Measurements from ENCODE around the gene USP6NL. TPM values are rescaled to one million over a fixed set of nuclear protein-coding genes. Genes with fewer than 3 reads are reported as not detected.
A peak's percentile ranks its signal among the peaks of the same experiment; 100 is the strongest.
"Not testable (repeated sequence)": the region's sequence is repeated elsewhere in the genome, so short reads cannot be mapped to it uniquely, and the experiment has no call there.

The USP6NL gene
- total RNA-seq, 1 experiment from 2014 or later: 10.2 TPM

DNA sequence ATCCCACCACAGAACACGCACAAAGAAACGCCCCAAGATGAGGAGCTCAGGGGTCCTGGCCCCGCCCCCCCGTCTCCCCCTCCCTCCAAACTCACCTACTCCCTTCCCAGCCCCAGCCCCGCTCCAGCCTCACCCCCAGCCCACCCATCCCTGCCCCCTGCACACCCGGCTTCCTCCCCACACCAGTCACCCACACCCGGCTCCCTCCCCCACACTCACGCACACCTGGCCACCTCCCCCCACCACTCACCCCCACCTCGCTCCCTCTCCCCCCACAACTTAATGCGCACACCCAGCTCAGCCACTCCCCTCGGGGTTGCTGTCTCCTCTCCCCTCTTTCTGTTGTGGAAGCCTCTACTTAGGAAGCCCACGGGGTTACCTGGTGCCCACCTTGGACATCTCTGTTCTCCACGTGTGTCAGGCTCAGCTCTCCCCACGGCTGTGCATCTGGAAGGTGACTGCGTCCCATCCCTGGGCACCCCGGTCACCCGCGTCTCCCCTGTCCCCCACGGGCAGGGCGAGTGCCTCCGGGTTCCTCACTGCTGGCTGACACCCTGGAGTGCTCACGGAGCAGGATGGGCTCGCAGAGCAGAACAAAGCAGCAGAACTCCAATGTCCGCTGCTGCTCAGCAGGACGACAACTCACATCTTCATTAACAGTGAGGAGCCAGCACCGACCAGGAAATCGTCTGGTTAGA lies 166.8 kb downstream of the USP6NL start:
- no peak for DNase-seq (ENCODE audit: low read depth)

DNA sequence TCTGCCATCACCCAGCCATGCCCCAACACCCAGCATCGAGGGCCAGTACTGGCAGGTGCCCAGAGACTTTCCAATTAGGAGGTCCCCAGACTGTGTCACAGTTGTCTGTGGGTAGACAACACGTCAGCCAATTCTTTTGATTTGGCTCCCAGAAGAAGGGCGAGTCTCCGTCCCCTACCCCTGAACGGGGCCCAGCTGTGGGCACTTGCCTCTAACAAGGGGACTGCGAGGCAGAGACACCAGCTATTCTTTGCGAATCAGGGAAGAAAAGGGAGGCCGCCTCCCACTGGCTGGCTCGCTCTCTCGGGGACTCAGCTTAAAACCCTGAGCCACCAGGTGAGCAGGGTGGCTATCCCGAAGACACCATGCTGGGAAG lies 167.3 kb downstream of the USP6NL start:
- DNase-seq (ENCODE audit: low read depth): no peak

DNA sequence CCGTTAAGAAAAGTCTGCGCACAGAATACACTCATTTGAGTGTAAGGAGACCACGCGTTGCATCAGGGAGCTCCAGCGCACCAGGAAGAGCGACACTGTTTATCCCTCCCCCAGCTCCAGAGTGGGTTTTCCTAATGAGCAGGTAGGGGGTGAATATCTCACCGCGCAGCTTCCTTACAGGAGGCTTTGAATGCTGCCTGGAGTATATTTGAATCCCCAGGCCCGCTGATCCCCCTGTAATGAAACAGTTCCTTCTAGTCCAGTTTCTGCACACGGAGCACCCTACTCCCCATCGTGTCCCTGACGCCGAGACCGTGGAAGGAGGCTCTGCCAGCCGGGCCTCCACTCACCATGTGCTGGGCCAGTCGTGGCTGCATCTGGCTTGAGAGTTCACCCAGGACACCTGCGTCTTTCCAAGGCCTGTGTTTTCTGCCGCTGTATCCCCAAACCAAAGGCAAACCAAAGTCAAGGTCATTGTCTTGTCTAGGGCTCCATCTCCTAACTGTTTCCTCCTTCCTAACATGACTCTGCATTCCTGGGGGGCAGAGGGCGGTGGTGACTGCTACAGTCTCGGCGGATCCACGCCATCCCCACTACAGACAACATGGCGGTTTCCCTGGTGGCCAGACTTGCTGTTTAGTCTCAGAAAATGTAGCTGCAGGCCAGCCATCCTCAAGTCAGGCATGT lies 167.8 kb downstream of the USP6NL start:
- DNase-seq (ENCODE audit: low read depth): no peak

DNA sequence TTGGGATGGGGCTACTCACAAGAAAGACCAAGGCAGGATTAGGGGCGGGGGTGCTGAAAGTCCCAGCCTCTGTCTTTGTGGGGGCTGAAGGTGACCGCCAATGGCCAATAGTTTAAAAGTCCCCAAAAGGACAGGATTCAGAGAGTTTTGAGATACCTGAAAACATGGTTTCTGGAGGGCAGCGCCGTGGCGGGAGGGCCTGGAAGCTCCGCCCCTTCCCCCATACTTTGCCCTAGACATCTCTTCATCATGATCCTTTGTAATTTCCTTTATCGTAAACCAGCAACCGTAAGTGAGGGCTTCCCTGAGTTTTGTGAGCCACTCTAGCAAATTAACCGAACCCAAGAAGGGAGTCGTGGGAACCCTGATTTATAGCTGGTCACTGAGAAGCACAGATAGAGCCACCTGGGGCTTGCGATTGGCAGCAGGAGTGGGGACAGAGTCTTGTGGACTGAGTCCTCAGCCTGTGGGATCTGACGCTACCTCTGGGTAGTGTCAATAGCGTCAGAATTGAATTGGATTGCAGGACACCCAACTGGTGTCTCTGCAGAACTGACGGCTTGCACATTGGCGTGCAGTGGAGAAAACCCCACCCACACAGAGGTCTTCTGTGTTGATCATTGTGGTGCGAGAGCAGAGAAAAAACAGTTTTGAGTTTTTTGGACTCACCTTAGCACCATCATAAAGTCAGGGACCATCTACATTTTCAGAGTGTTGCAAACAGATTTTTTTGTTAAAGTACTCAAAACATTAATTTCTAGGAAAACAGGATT lies 169.3 kb downstream of the USP6NL start:
- no peak for DNase-seq (ENCODE audit: low read depth)

DNA sequence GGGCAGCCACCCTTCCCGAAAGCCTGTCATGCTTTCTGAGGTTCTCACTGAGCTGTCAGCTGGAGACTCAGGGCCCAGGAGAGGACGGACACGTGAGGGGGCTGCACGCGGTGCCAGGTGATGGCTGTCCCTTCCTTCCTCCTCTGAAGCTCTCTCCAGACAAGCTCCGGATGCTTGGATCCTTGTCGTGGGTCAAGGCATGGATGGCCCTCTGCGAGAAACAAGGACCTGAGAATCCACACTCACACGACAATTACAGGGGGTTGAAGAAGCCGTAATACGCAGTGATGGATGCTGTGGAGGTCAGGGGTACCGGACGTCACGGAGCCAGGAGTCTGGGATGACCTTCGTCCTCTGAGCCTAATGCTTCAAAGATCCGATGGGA lies 170.3 kb downstream of the USP6NL start:
- DNase-seq (ENCODE audit: low read depth): no peak

DNA sequence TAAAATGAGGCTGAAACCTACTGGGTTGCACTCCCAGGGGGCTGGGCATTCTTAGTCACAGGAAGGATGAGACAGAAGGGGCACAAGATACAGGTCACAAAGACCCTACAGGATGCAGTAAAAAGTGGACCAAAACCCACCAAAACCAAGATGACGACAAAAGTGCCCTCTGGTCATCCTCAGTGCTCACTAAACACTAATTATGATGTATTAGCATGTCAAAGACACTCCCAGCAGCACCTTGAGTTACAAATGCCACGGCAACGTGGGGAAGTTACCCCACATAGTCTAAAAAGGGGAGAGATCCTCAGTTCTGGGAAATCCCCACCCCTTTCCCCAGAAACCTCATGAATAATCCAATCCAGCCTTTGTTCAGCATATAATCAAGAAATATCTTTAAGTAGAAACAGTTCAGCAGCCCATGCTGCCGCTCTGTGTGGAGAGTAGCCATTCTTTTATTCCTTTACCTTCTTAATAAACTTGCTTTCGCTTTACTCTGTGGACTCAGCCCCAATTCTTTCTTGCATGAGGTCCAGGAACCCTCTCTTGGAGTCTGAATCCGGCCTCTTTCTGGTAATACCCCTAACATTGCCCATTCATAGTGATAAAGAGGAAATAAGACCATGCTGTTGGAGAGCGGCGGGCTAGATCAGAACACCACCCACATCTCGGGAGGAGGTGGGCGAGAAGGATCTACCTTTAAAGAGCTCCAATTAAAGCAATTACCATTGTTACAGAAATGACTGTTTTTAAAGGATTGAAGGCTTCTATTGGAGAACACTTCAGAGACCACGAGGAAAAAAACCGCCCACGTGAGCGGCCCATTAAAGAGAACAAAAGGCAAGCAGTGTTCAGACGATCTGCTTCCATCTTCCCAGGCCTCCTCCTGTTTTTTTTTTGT lies 170.9 kb downstream of the USP6NL start:
- no peak for DNase-seq (ENCODE audit: low read depth)

DNA sequence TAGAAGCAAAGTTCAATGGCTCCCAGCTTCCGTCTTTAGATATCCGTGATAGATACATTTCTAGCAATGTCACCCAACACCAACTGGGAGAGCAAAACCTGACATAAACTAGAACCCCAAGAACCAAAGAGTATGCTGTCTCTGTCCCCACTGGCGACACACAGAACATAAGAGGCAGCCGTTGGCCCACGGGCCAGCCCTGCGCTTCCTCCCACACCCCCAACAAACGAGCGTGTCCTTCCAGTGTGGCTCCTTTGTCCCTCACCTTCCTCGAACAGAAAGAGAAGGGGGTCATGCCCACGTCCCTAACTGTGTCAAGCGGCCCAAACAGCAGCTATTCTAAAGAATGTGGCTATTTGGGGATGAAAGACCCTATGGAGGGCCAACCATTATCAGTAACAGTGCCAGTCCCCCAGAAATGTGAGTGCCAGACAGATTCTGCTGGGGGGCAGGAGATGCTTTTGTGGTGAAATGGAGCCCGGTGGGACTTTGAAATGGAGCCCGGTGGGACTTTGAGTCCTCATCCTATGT lies 171.9 kb downstream of the USP6NL start:
- DNase-seq (ENCODE audit: low read depth): no peak

DNA sequence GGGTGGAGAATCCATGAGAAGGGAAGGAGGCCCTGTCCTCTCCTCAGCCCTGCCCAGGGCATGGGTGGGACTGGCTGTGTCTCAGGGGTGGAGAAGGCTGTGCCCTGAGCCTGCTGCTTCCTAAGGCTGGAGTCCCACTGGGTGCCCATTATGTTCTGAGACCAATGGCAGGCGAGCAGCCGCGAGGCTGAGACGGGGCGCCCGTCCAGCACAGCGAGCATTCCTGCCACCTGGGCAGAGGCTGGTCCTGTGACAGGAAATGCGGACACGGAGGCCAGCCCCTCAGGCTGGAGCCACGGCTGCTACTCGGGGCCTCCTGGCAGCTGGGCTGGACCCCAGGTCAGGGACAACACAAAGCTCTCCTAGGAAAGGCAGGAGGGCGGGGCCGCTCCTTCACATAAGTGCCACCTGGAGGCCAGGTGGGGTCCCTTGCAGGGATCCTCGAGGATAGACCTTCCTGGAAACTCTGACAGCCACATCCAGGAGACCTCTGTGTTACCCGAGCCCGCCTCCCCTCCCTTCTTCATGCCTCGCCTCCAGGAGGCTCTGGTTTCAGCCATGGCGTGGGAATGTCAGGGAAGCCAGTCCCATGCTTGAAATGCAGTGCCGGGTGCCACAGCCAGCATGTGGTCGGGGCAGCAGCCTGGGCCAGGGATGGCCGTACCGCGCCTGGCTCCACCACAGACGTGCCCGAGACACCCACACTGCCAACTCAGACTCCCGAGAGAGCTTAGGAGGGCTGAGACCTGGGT lies 173.9 kb downstream of the USP6NL start:
- DNase-seq (ENCODE audit: low read depth): no peak

DNA sequence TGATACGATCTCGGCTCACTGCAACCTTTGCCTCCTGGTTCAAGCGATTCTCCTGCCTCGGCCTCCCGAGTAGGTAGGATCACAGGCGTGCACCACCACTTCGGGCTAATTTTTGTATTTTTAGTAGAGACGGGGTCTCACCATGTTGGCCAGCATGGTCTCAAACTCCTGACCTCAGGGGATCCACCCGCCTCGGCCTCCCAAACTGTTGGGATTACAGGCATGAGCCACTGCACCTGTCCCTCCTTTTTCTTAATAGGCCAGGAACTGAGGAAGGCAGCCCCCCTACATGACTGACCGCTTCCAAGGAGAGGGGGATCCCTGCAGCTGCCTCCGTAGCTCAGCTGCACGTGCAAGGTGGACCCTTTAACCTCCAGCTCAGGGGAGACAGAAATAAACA lies 175.0 kb downstream of the USP6NL start:
- not testable (repeated sequence) for DNase-seq (ENCODE audit: low read depth)

DNA sequence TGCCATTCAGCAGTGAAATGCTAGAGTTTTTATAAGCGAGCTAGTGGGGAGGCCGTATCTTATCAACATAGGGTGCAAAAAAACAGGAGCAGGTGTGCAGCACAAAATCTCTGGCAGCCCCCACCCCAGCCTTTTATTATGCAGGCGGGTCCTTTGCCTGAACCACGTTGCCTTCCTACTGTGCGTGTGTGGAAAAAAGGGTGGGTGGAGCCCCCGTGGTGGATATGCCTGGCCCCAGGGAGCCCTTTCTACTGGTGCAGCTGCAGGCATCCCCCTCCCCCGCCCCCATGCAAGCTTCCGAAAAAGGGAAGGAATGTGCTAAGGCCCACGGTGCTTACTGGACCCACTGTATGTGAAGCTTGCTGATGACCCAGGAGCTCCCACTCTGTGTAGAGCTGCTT lies 175.9 kb downstream of the USP6NL start:
- no peak for DNase-seq (ENCODE audit: low read depth)

DNA sequence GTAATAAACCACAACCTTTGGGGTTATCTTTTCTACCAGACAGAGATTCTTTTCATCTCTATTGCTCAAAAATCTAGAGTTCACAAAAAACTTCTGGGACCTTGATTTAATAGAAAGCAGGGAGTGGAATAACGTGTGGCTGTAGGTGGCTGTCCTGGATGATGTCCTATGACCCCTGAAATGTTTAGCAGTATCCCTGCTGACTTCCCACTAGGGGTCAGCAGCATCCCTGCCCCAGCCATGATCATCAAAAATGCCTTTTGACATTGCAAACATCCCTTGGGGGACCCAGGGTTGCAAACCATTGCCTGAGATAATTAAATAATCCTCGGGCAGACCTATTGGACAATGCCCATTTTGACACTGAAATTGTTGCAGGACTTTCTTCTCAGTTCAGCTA lies 177.1 kb downstream of the USP6NL start:
- DNase-seq (ENCODE audit: low read depth): no peak

DNA sequence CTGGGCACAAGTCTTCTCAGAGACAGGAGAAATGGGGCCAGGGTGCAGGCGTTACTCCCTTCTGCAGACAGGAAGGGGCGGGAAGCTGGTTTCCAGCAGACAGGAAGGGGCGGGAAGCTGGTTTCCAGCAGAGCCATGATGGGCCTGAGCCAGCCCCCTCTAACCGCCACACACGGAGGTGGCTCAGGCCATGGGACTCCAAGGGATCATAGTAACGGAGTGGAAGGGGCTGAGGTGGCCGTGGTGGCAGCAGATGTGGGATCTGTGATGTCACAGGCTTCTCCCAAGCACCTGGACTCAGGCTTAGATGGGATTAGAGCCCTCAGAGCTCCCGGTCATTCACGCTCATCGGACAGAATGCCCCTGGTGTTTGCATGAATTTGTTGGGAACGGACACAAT lies 177.8 kb downstream of the USP6NL start:
- DNase-seq (ENCODE audit: low read depth): no peak

DNA sequence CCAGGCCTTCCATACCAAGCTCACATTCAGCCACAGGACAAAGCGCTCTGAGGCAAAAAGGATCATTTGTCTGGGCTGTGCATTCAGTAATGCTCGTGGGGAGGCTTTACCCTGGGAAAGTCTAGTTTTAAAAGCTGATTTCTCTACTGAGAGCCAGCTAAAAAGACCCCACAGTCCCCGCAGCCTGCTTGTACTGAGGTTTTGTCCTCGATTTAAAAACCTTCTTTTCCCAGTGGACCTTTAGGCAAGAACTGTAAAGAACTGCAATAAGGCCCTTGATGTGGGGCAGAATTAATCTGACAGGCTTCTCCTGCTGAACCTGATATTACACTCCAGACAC lies 180.3 kb downstream of the USP6NL start:
- DNase-seq (ENCODE audit: low read depth): no peak

DNA sequence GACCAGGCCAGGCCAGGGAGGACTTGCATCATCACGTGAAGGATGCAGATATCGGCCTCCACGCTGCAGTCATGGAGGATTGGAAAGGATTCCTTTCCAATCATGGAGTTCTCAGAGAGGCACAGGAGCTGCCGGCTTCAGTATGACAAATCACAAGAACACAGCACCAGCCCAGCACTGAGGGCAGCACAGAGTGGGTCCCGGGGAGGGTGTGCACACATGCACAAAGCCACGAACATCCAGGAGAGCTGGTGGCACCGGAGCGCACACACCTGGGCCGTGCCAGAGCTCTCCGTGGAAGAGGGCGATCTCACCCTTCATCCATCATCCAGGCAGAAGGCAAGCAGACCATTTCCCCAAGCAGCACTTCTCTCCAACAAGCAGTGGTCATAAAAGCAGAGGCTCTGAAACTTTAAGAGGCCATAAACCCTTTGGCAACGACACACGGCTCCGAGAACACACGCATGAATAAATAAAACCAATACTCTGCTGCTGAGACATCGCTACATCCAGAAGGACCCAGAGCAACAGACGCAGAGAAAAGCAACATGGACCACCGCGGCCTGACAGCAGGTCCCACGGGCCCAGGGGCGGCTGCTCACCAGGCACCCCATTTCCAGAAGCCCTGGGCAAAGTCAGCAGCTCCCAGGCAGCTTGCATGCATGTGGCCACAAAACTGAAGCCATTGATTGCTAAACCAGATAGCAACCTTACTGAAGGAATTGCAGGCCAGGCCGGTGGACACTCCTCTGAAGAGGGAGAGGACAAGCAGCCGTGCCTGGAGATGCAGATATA lies 180.8 kb downstream of the USP6NL start:
- no peak for DNase-seq (ENCODE audit: low read depth)

DNA sequence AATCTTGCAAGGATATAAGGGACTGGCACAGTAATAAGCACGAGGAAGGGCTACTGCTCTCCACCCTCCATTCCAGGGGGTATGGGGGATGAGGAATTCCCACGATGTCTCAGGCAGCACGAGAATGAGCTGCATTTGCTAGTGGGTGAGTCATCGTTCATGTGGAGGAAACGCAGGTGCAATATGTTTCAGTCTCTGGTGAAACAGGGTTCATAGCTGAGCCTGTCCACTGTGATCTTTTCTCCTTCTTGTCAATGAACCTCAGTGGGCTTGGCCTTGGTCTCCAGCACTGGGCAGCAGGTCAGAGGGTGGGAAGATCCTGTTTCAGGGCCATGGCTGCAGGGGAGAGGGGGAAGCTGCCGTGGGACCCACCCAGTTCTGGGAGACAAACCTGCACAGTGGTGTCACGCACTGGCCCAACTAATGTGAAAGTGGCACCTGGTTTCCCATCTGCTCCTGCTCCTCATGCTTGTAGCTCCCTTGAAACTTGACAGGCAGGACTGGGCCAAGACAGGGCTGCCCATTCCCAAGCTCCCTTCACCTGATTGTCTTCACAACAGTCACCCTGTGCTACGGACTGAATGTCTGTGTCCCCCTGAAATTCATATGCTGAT lies 181.9 kb downstream of the USP6NL start:
- DNase-seq (ENCODE audit: low read depth): peak; percentile 11

DNA sequence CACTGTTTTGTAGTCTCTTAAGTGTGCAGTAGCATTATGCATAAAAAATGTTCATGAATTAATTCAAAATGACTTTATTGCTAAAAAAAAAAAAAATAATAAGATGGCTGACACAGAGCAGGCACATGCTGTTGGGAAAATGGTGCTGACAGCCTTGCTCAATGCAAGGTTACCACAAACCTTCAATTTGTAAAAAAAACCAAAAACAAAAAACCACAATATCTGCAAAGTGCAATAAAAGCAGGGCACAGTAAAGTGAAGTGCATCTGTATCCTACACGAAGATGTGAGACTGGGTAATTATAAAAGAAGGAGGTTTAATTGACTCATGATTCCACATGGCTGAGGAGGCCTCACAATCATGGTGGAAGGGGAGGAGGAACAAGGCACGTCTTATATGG lies 185.8 kb downstream of the USP6NL start:
- no peak for DNase-seq (ENCODE audit: low read depth)

DNA sequence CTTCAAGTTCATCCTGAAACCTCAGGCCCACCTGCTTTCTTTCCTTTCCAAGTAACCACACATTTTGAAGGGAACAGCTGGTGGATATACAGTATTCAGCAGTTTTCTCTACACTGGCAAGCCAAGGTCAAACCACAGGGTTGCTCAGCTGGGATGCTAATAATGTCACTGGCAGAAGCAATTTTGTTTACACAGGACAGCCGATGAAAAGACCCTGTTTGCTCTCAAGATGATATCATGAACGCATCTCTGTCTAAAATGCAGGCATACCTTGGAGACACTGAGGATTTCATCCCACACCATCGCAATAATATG lies 186.2 kb downstream of the USP6NL start:
- DNase-seq (ENCODE audit: low read depth): no peak

DNA sequence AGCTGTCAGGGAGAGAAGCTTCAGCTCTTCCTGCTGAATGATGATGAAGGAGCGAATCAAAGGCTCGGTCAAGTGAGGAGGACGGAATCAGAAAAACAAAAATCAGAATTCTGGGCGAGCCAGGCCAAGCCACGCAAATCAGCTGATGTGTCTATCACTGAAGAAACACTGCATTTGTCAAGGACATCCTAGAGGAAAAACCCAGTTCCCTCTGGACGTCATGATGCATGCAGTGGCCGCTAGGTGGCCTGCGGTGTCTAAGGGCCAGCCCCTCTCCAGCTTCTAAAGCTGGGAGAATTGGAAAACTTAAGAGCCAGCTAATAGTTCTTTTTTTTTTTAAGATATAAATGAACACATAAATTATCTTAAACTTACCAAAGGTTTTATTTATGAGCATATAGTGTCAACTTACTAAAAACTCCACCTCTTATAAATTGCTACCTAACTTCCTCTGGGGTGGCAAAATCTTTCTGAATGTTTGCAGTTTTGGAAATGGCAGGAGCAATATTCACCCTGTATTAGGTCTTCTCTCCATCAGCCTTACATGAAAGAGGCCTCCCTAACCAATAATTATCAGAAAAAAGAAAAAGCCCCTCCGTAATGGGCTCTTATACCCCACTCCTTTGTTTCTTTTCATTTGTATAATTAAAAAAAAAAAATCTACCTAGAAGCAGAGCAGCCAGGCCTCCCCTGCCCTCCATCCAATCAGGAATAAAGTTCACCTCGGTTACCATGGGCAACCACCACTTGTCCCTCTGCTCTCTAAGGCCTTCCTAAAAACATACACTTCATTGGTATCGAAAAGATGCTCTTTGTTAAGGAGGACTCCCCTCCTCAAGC lies 186.8 kb downstream of the USP6NL start:
- DNase-seq (ENCODE audit: low read depth): peak; percentile 30

DNA sequence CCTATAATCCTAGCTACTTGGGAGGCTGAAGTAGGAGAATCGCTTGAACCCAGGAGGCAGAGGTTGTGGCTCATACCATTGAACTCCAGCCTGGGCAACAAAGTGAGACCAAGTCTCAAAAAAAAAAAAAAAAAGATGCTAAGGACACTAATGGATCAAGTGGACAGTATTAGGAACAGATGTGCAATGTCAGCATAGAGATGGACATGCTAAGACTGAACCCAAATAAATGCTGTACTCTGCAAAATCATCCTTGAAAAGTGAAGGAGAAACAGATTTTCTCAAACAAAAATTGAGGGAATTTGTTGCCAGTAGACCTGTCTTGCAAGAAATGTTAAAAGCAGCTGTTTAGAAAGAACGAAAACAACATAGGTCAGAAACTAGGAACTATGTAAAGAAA lies 194.5 kb downstream of the USP6NL start:
- no peak for DNase-seq (ENCODE audit: low read depth)

All from Daoy (cell line).